Neural progenitor cell (in vitro differentiated cells): ENCODE measurements around the gene HJV. TPM values are rescaled to one million over a fixed set of nuclear protein-coding genes. Genes with fewer than 3 reads are reported as not detected.
A peak's percentile ranks its signal among the peaks of the same experiment; 100 is the strongest.

Experiments used
- DNase-seq: peaks from one replicate; pipeline ENCODE4 v3.0.0-alpha.2; 2016; ENCODE audit warnings: low spot score
- H2AFZ ChIP-seq: fragments of 200-600 bp; sonication (generic); replicated peaks from 2 replicates; pipeline ENCODE4 v1.6.1; 2016; ENCODE audit warnings: antibody characterized with exemption
- H3F3A ChIP-seq: fragments of 200-600 bp; sonication (generic); 2 replicates; pipeline ENCODE4 v1.6.1; 2016; ENCODE audit warnings: antibody characterized with exemption, low read depth
- H3K27ac ChIP-seq: fragments of 200-600 bp; sonication (generic); 2 replicates; pipeline ENCODE4 v1.5.1; 2016; ENCODE audit warnings: mild to moderate bottlenecking
- H3K27me3 ChIP-seq: fragments of 200-600 bp; sonication (generic); 2 replicates; pipeline ENCODE4 v1.6.1; 2016; ENCODE audit warnings: mild to moderate bottlenecking, moderate library complexity
- H3K36me3 ChIP-seq: fragments of 200-600 bp; sonication (generic); 2 replicates; pipeline ENCODE4 v1.5.1; 2016
- H3K4me1 ChIP-seq: fragments of 200-600 bp; sonication (generic); 2 replicates; pipeline ENCODE4 v1.6.1; 2016; ENCODE audit warnings: mixed run types
- H3K4me2 ChIP-seq: fragments of 200-600 bp; sonication (generic); 2 replicates; pipeline ENCODE4 v1.6.1; 2016
- H3K4me3 ChIP-seq: fragments of 200-600 bp; sonication (generic); 2 replicates; pipeline ENCODE4 v1.5.1; 2016
- H3K79me2 ChIP-seq: fragments of 200-600 bp; sonication (generic); 2 replicates; pipeline ENCODE4 v1.6.1; 2016; ENCODE audit warnings: low read depth
- H3K9ac ChIP-seq: fragments of 200-600 bp; sonication (generic); 2 replicates; pipeline ENCODE4 v1.6.1; 2016
- H3K9me3 ChIP-seq: fragments of 200-600 bp; sonication (generic); 2 replicates; pipeline ENCODE4 v1.5.1; 2016; ENCODE audit warnings: low read depth
- H4K20me1 ChIP-seq: fragments of 200-600 bp; sonication (generic); 2 replicates; pipeline ENCODE4 v1.6.1; 2016; ENCODE audit warnings: low read depth
- H3K27ac Mint-ChIP-seq: 3 replicates; pipeline ENCODE4 v1.8.0; 2021; ENCODE audit warnings: mixed read lengths
- H3K27me3 Mint-ChIP-seq: 2 replicates; pipeline ENCODE4 v1.8.0; 2022; ENCODE audit warnings: low read depth, mild to moderate bottlenecking, inconsistent platforms, moderate library complexity, mixed read lengths; ENCODE audit not compliant: insufficient read depth
- H3K36me3 Mint-ChIP-seq: 3 replicates; pipeline ENCODE4 v1.8.0; 2021; ENCODE audit warnings: mixed read lengths
- H3K4me1 Mint-ChIP-seq: 3 replicates; pipeline ENCODE4 v1.8.0; 2021; ENCODE audit warnings: mixed read lengths
- H3K4me3 Mint-ChIP-seq: 3 replicates; pipeline ENCODE4 v1.8.0; 2021; ENCODE audit warnings: mild to moderate bottlenecking, moderate library complexity, mixed read lengths
- H3K9me3 Mint-ChIP-seq: 3 replicates; pipeline ENCODE4 v1.8.0; 2020; ENCODE audit warnings: mixed read lengths
- CTCF ChIP-seq: fragments of 200-600 bp; sonication (generic); IDR thresholded peaks from 2 replicates; pipeline ENCODE4 v1.5.1; 2017; ENCODE audit warnings: antibody characterized with exemption, mild to moderate bottlenecking
- EZH2 ChIP-seq: fragments of 200-600 bp; sonication (generic); IDR thresholded peaks from 2 replicates; pipeline ENCODE4 v1.6.1; 2017; ENCODE audit warnings: antibody characterized with exemption, mild to moderate bottlenecking, moderate library complexity
- EZH2phosphoT487 ChIP-seq: fragments of 200-600 bp; sonication (generic); IDR thresholded peaks from 2 replicates; pipeline ENCODE4 v1.6.1; 2017; ENCODE audit warnings: antibody characterized with exemption
- total RNA-seq: library from RNA; depleted of rRNA; stranded (reverse); fragments of >200 nt; gene quantifications from 2 replicates; pipeline ENCODE4 v1.2.3, GENCODE V29; 2015; ENCODE audit warnings: low replicate concordance

HJV gene
- total RNA-seq, 1 donor from 2014 or later = not detected

GRCh38 chr1:145977486-145978470, 43.8 kb downstream of the HJV start:
- Histone ChIP-seq H3K79me2 (no peaks in the 10 kb centered on the region), H3K27ac (no peak overlapping the region), H3K9me3 (no peaks in the 10 kb centered on the region), H3K27me3 (no peaks in the 10 kb centered on the region), H3K4me2 (peak overlapping the region; percentile 19), H2AFZ (peak overlapping the region; percentile 45), H3K9ac (no peak overlapping the region), H3F3A (peaks cover 18% of the 10 kb centered on the region), H3K4me1 (peaks cover 11% of the 10 kb centered on the region), H4K20me1 (no peaks in the 10 kb centered on the region), H3K36me3 (no peaks in the 10 kb centered on the region), H3K4me3 (no peak overlapping the region)
- H3K27me3 Mint-ChIP-seq = peaks cover 4% of the 10 kb centered on the region
- DNase-seq = peak; percentile 86
- no peak overlapping the region for H3K4me3 Mint-ChIP-seq
- no peaks in the 10 kb centered on the region for H3K9me3 Mint-ChIP-seq
- TF ChIP-seq CTCF (peak; percentile 89), EZH2phosphoT487 (no peak)
- peaks cover 2% of the 10 kb centered on the region for H3K4me1 Mint-ChIP-seq
- H3K36me3 Mint-ChIP-seq = no peaks in the 10 kb centered on the region
- H3K27ac Mint-ChIP-seq = no peak overlapping the region

GRCh38 chr1:145977016-145977415, 44.5 kb downstream of the HJV start:
- H3K27ac Mint-ChIP-seq = no peak overlapping the region
- no peaks in the 10 kb centered on the region for H3K36me3 Mint-ChIP-seq
- H3K9me3 ChIP-seq = no peaks in the 10 kb centered on the region
- no peak for DNase-seq
- H3K9ac ChIP-seq = no peak overlapping the region
- H3K4me1 ChIP-seq = peaks cover 11% of the 10 kb centered on the region
- peak overlapping the region; percentile 19 for H3K4me2 ChIP-seq
- no peak overlapping the region for H3K4me3 Mint-ChIP-seq
- peak overlapping the region; percentile 45 for H2AFZ ChIP-seq
- H3K27me3 ChIP-seq = no peaks in the 10 kb centered on the region
- H4K20me1 ChIP-seq = no peaks in the 10 kb centered on the region
- H3K79me2 ChIP-seq = no peaks in the 10 kb centered on the region
- no peak overlapping the region for H3K27ac ChIP-seq
- no peaks in the 10 kb centered on the region for H3K36me3 ChIP-seq
- no peaks in the 10 kb centered on the region for H3K9me3 Mint-ChIP-seq
- peaks cover 18% of the 10 kb centered on the region for H3F3A ChIP-seq
- no peak for TF ChIP-seq EZH2phosphoT487
- TF ChIP-seq CTCF = no peak
- no peak for TF ChIP-seq EZH2
- peaks cover 4% of the 10 kb centered on the region for H3K27me3 Mint-ChIP-seq
- H3K4me3 ChIP-seq = no peak overlapping the region
- H3K4me1 Mint-ChIP-seq = peaks cover 1% of the 10 kb centered on the region

GRCh38 chr1:145975216-145975615, 46.3 kb downstream of the HJV start:
- H3K27me3 Mint-ChIP-seq = no peaks in the 10 kb centered on the region
- no peak overlapping the region for H3K4me3 Mint-ChIP-seq
- no peaks in the 10 kb centered on the region for H3K9me3 Mint-ChIP-seq
- Histone ChIP-seq H3K79me2 (no peaks in the 10 kb centered on the region), H3K27ac (no peak overlapping the region), H3K9ac (no peak overlapping the region), H3F3A (peaks cover 18% of the 10 kb centered on the region), H3K4me3 (no peak overlapping the region), H3K9me3 (no peaks in the 10 kb centered on the region), H3K4me2 (no peak overlapping the region), H4K20me1 (no peaks in the 10 kb centered on the region), H3K36me3 (no peaks in the 10 kb centered on the region), H3K4me1 (peaks cover 11% of the 10 kb centered on the region), H2AFZ (no peak overlapping the region), H3K27me3 (no peaks in the 10 kb centered on the region)
- no peak overlapping the region for H3K27ac Mint-ChIP-seq
- TF ChIP-seq EZH2phosphoT487 (no peak), EZH2 (no peak), CTCF (no peak)
- no peak for DNase-seq
- H3K4me1 Mint-ChIP-seq = no peaks in the 10 kb centered on the region
- H3K36me3 Mint-ChIP-seq = no peaks in the 10 kb centered on the region
